ENCODE data around the gene MAN1A2.

DNA sequence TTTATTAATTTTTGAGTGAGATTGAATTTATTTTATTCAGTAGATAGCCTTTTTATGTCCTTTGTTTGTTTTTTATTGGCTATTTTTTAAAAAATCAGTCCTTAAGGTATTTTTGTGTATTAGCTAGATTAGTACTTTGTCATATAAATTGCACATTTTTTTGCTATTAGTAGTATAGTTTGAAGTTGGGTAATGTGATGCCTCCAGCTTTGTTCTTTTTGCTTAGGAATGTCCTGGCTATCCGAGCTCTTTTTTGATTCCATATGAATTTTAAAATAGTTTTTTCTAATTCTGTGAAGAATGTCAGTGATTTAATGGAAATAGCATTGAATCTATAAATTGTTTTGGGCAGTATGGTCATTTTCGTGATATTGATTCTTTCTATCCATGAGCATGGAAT is 80.4 kb downstream of the MAN1A2 start:
- TF ChIP-seq EZH2 (optimal IDR thresholded peaks at IDR 0.05; ENCODE audit: low read depth, low read length) = no peak
- TF ChIP-seq, protein P1, sequence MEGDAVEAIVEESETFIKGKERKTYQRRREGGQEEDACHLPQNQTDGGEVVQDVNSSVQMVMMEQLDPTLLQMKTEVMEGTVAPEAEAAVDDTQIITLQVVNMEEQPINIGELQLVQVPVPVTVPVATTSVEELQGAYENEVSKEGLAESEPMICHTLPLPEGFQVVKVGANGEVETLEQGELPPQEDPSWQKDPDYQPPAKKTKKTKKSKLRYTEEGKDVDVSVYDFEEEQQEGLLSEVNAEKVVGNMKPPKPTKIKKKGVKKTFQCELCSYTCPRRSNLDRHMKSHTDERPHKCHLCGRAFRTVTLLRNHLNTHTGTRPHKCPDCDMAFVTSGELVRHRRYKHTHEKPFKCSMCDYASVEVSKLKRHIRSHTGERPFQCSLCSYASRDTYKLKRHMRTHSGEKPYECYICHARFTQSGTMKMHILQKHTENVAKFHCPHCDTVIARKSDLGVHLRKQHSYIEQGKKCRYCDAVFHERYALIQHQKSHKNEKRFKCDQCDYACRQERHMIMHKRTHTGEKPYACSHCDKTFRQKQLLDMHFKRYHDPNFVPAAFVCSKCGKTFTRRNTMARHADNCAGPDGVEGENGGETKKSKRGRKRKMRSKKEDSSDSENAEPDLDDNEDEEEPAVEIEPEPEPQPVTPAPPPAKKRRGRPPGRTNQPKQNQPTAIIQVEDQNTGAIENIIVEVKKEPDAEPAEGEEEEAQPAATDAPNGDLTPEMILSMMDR (IDR thresholded peaks at IDR 0.05; ENCODE audit: low read length) = no peak
- no peak for TF ChIP-seq EZH2phosphoT487 (IDR thresholded peaks at IDR 0.05; ENCODE audit: low read length)

All from MM.1S (cell line).